BJ (cell line): Measurements from ENCODE around the gene CASKIN2. TPM values are rescaled to one million over a fixed set of nuclear protein-coding genes. Genes with fewer than 3 reads are reported as not detected.

Source experiments
- CTCF ChIA-PET: fragments of 350-600 bp; formaldehyde crosslinking; extraction: SDS; loops from one replicate; lab custom pipeline; 2021; ENCODE audit warnings: antibody characterized with exemption, inconsistent platforms; lab: Yijun Ruan, JAX
- POLR2A ChIA-PET: fragments of 300-600 bp; sonication (Branson Sonifier 250); formaldehyde crosslinking; extraction: SDS; loops from one replicate; lab custom pipeline; 2021; ENCODE audit warnings: antibody characterized with exemption; lab: Charles Lee
- DNase-seq: peaks from one replicate; pipeline ENCODE4 v3.0.0-alpha.2; 2011; ENCODE audit warnings: low read depth
- H3K27me3 ChIP-seq: 2 replicates; pipeline ENCODE4 v1.6.0; 2011; ENCODE audit warnings: low read length; ENCODE audit not compliant: control insufficient read depth, insufficient read depth
- H3K36me3 ChIP-seq: 2 replicates; pipeline ENCODE4 v1.5.1; 2011; ENCODE audit warnings: low read length; ENCODE audit not compliant: control insufficient read depth, insufficient read depth
- H3K4me3 ChIP-seq: 2 replicates; pipeline ENCODE4 v1.5.1; 2011; ENCODE audit warnings: low read depth, mild to moderate bottlenecking, control low read depth, low read length
- polyA plus RNA-seq: library from polyadenylated mRNA; depleted of rRNA; stranded (reverse); fragments of >200 nt; gene quantifications from 2 replicates; pipeline ENCODE4 v1.2.3, GENCODE V29; 2011
- TF ChIP-seq, protein P1 (sequence below): IDR thresholded peaks from 2 replicates; pipeline ENCODE4 v1.5.1; 2011; ENCODE audit warnings: low read depth, mild to moderate bottlenecking, control low read depth, inconsistent platforms, low read length, moderate library complexity; ENCODE audit not compliant: insufficient read depth

CASKIN2 gene
- polyA plus RNA-seq, 1 experiment: 4.8 TPM

DNA sequence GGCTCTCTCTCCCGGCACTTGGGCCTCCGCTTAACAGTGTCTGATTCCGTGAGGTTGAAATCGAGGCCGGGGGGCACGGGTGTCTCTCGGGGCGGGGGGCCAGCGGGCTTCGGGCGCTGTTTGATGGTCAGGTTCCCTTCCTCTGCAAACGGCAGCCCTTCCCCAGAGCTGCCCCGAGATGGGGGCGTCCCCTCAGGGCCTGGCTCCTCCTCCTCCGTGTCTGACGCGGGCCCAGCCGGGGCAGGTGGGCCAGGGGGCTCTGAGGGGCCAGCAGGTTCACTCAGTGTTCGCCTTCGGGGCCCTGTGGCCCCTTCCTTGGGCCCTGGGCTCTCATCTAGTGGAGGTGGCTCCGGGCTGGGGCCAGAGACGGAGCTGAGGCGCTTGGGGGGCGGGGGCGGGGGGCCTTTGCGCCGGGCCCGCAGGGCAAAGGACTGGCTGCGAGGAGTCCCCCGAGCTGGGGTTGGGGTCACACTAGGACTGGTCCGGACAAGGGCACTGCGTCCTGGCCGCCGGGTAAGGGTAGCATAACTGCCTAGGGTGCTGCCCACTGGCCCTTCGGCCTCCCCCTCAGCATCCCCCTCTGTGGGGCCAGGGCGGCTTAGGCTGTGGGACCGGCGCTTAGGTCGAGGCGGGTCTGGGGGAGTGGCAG, 13.1 kb downstream of the CASKIN2 start:
- ChIA-PET CTCF (interaction anchor here (1.1 to 1.9 kb wide), 3 partner anchors 13 to 31 kb away, joined by 3 to 4 read pairs (median 4); partner anchors contain the start of gene TSEN54), POLR2A (no interaction called here)
- Histone ChIP-seq H3K4me3 (no peak overlapping the region), H3K27me3 (no peaks in the 10 kb centered on the region), H3K36me3 (peaks cover 27% of the 10 kb centered on the region)
- no peak for DNase-seq
- TF ChIP-seq, protein P1, sequence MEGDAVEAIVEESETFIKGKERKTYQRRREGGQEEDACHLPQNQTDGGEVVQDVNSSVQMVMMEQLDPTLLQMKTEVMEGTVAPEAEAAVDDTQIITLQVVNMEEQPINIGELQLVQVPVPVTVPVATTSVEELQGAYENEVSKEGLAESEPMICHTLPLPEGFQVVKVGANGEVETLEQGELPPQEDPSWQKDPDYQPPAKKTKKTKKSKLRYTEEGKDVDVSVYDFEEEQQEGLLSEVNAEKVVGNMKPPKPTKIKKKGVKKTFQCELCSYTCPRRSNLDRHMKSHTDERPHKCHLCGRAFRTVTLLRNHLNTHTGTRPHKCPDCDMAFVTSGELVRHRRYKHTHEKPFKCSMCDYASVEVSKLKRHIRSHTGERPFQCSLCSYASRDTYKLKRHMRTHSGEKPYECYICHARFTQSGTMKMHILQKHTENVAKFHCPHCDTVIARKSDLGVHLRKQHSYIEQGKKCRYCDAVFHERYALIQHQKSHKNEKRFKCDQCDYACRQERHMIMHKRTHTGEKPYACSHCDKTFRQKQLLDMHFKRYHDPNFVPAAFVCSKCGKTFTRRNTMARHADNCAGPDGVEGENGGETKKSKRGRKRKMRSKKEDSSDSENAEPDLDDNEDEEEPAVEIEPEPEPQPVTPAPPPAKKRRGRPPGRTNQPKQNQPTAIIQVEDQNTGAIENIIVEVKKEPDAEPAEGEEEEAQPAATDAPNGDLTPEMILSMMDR: no peak

GRCh38 chr17:75501378-75502071, 13.8 kb downstream of the CASKIN2 start:
- no peak overlapping the region for H3K4me3 ChIP-seq
- peaks cover 25% of the 10 kb centered on the region for H3K36me3 ChIP-seq
- POLR2A ChIA-PET: no interaction called here
- CTCF ChIA-PET: interaction anchor here (1.6 kb wide), 1 partner anchor 15 kb away, joined by 4 read pairs; the partner anchor contains the start of gene TSEN54
- H3K27me3 ChIP-seq: no peaks in the 10 kb centered on the region
- DNase-seq: no peak
- TF ChIP-seq, protein P1: no peak

- peaks cover 28% of the 10 kb centered on the region for H3K36me3 ChIP-seq
- no peaks in the 10 kb centered on the region for H3K27me3 ChIP-seq
- CTCF ChIA-PET: interaction anchor here (1.8 kb wide), 1 partner anchor 16 kb away, joined by 4 read pairs; the partner anchor contains the start of gene TSEN54
- no peak overlapping the region for H3K4me3 ChIP-seq
- TF ChIP-seq, protein P1: no peak
- no peak for DNase-seq
- POLR2A ChIA-PET: no interaction called here
Observed at GRCh38 chr17:75500419-75501216, 14.7 kb downstream of the CASKIN2 start.

DNA sequence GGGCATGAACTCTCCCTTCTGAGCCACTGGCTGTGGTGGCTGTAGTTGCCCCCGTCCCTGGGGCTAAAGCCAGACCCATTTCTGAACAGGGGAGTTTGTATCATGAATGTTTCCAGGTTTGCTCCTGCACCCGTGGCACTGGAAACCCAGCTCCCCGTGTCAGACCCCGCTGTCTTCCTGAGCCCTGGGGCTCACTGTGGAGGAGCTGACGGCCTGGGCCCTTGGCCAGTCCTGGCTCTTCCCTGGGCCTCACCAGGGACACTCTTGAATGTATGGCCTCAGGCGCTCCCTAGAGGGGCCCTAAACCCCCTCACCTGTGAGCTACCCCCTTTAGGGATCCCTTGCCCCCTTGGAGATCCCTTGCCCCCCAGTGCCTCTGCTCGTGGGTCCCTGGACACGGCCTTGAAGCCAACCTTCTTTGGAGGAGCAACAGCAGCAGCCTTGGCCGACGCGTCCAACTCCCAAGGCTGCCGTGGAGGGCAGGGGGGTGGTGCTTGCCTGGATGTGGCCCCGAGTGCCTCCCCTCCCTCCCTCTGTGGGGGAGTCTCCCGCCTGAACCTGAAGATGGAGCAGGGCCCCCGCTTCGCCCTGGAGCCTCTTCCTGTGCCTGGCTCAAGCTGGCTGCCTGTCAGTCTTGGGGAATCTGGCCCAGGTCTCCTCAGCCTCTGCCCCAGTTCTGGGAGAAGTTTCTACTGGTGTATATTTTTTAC, 15.9 kb downstream of the CASKIN2 start:
- CTCF ChIA-PET: interaction anchor here (1.8 kb wide), 1 partner anchor 17 kb away, joined by 4 read pairs; the partner anchor contains the start of gene TSEN54
- Histone ChIP-seq H3K36me3 (peaks cover 26% of the 10 kb centered on the region), H3K27me3 (no peaks in the 10 kb centered on the region), H3K4me3 (no peak overlapping the region)
- POLR2A ChIA-PET: interaction anchor here (0.7 kb wide), 1 partner anchor 173 kb away, joined by 3 read pairs; no protein-coding TSS in a partner anchor
- DNase-seq: no peak
- TF ChIP-seq, protein P1: no peak
